ENCODE results near the gene ZC3HAV1.

ZC3HAV1 gene

GRCh38 chr7:139114585-139114984, 5.1 kb upstream of the ZC3HAV1 start:
- TF ChIP-seq CTCF (IDR thresholded peaks at IDR 0.05; ENCODE audit: low read length), result no peak
- TF ChIP-seq EZH2 (optimal IDR thresholded peaks at IDR 0.05; ENCODE audit: low read depth, low read length), result no peak
- TF ChIP-seq EZH2phosphoT487 (IDR thresholded peaks at IDR 0.05; ENCODE audit: low read length), result no peak
- Histone ChIP-seq H3K9me2 (replicated peaks; ENCODE audit: insufficient read depth, low read length) (no peaks in the 10 kb centered on the region), H3K79me2 (ENCODE audit: low read length) (no peaks in the 10 kb centered on the region), H3K36me3 (replicated peaks; ENCODE audit: insufficient read depth, low read length) (no peaks in the 10 kb centered on the region), H3K27me3 (replicated peaks; ENCODE audit: insufficient read depth, low read length) (peaks cover 60% of the 10 kb centered on the region), H3K4me3 (ENCODE audit: low read length) (no peak overlapping the region), H2AFZ (ENCODE audit: low read length) (no peak overlapping the region), H3K27ac (ENCODE audit: low read length) (no peak overlapping the region), H3K9ac (ENCODE audit: low read length) (no peak overlapping the region), H3F3A (ENCODE audit: insufficient read depth, low read length) (peaks cover 7% of the 10 kb centered on the region), H3K4me1 (ENCODE audit: low read length) (no peaks in the 10 kb centered on the region), H4K20me1 (ENCODE audit: insufficient read depth, low read length) (no peaks in the 10 kb centered on the region), H3K4me2 (ENCODE audit: low read depth, low read length) (no peak overlapping the region), H3K9me3 (replicated peaks; ENCODE audit: insufficient read depth, low read length) (no peaks in the 10 kb centered on the region)
- no peak for DNase-seq

GRCh38 chr7:139114018-139114417, 4.5 kb upstream of the ZC3HAV1 start:
- H3K4me3 ChIP-seq (ENCODE audit: low read length), result no peak overlapping the region
- peaks cover 13% of the 10 kb centered on the region for H3F3A ChIP-seq (ENCODE audit: insufficient read depth, low read length)
- no peak overlapping the region for H3K4me2 ChIP-seq (ENCODE audit: low read depth, low read length)
- no peaks in the 10 kb centered on the region for H4K20me1 ChIP-seq (ENCODE audit: insufficient read depth, low read length)
- no peaks in the 10 kb centered on the region for H3K9me3 ChIP-seq (replicated peaks; ENCODE audit: insufficient read depth, low read length)
- H3K9me2 ChIP-seq (replicated peaks; ENCODE audit: insufficient read depth, low read length), result no peaks in the 10 kb centered on the region
- no peak overlapping the region for H3K9ac ChIP-seq (ENCODE audit: low read length)
- H3K4me1 ChIP-seq (ENCODE audit: low read length), result no peaks in the 10 kb centered on the region
- H2AFZ ChIP-seq (ENCODE audit: low read length), result no peak overlapping the region
- no peak overlapping the region for H3K27ac ChIP-seq (ENCODE audit: low read length)
- H3K79me2 ChIP-seq (ENCODE audit: low read length), result peaks cover 3% of the 10 kb centered on the region
- no peak for DNase-seq
- no peaks in the 10 kb centered on the region for H3K36me3 ChIP-seq (replicated peaks; ENCODE audit: insufficient read depth, low read length)
- peaks cover 55% of the 10 kb centered on the region for H3K27me3 ChIP-seq (replicated peaks; ENCODE audit: insufficient read depth, low read length)
- no peak for TF ChIP-seq EZH2 (optimal IDR thresholded peaks at IDR 0.05; ENCODE audit: low read depth, low read length)
- no peak for TF ChIP-seq EZH2phosphoT487 (IDR thresholded peaks at IDR 0.05; ENCODE audit: low read length)
- no peak for TF ChIP-seq CTCF (IDR thresholded peaks at IDR 0.05; ENCODE audit: low read length)

GRCh38 chr7:139112741-139113250, 3.3 kb upstream of the ZC3HAV1 start:
- no peak overlapping the region for H2AFZ ChIP-seq (ENCODE audit: low read length)
- H3K9me2 ChIP-seq (replicated peaks; ENCODE audit: insufficient read depth, low read length), result no peaks in the 10 kb centered on the region
- H4K20me1 ChIP-seq (ENCODE audit: insufficient read depth, low read length), result 0 out of 2 replicates have a peak, but pooled peaks cover 3% of the 10 kb centered on the region
- no peaks in the 10 kb centered on the region for H3K9me3 ChIP-seq (replicated peaks; ENCODE audit: insufficient read depth, low read length)
- no peak for DNase-seq
- peaks cover 21% of the 10 kb centered on the region for H3F3A ChIP-seq (ENCODE audit: insufficient read depth, low read length)
- H3K79me2 ChIP-seq (ENCODE audit: low read length), result peaks cover 15% of the 10 kb centered on the region
- H3K36me3 ChIP-seq (replicated peaks; ENCODE audit: insufficient read depth, low read length), result no peaks in the 10 kb centered on the region
- no peak overlapping the region for H3K4me3 ChIP-seq (ENCODE audit: low read length)
- TF ChIP-seq EZH2 (optimal IDR thresholded peaks at IDR 0.05; ENCODE audit: low read depth, low read length), result no peak
- no peak for TF ChIP-seq CTCF (IDR thresholded peaks at IDR 0.05; ENCODE audit: low read length)
- TF ChIP-seq EZH2phosphoT487 (IDR thresholded peaks at IDR 0.05; ENCODE audit: low read length), result no peak
- H3K27me3 ChIP-seq (replicated peaks; ENCODE audit: insufficient read depth, low read length), result peaks cover 45% of the 10 kb centered on the region
- no peak overlapping the region for H3K9ac ChIP-seq (ENCODE audit: low read length)
- no peak overlapping the region for H3K4me2 ChIP-seq (ENCODE audit: low read depth, low read length)
- no peak overlapping the region for H3K27ac ChIP-seq (ENCODE audit: low read length)
- no peaks in the 10 kb centered on the region for H3K4me1 ChIP-seq (ENCODE audit: low read length)

Measured in MM.1S (cell line).